GM12878 (cell line): ENCODE measurements around the gene CLDN5.

Source experiments
- ATF7 ChIP-seq: fragments of 450-650 bp; IDR thresholded peaks from 2 replicates; pipeline ENCODE4 v1.6.1; 2016; ENCODE audit warnings: low read depth, mild to moderate bottlenecking
- CREB1 ChIP-seq: IDR thresholded peaks from 2 replicates; pipeline ENCODE4 v1.6.1; 2012; ENCODE audit warnings: low read depth, mild to moderate bottlenecking, inconsistent platforms
- CTCF ChIP-seq, 3 experiments: IDR thresholded peaks in 2 of 3; conservative IDR thresholded peaks in 1 of 3; 2 replicates each; pipeline ENCODE4 v1.5.1; 2011; ENCODE audit warnings: low read depth in 3 of 3, low read length in 3 of 3, mild to moderate bottlenecking in 3 of 3, control low read depth in 2 of 3, moderate library complexity in 2 of 3, inconsistent platforms in 1 of 3, mixed read lengths in 1 of 3; ENCODE audit not compliant: control insufficient read depth in 2 of 3, insufficient read depth in 1 of 3; ENCODE audit errors: extremely low read depth in 1 of 3
- ELK1 ChIP-seq: IDR thresholded peaks from 2 replicates; pipeline ENCODE4 v1.6.1; 2012; ENCODE audit warnings: low read depth, low read length, improper control_type of control experiment
- EP300 ChIP-seq, 2 experiments: fragments of 150-350 bp in 1 of 2; IDR thresholded peaks; 2 replicates each; pipeline ENCODE4 v1.6.1; 2011 to 2012; ENCODE audit warnings: low read depth in 2 of 2, low read length in 2 of 2, borderline replicate concordance in 1 of 2, improper control_type of control experiment in 1 of 2, inconsistent platforms in 1 of 2; ENCODE audit not compliant: control insufficient read depth in 1 of 2
- EZH2 ChIP-seq: IDR thresholded peaks from 2 replicates; pipeline ENCODE4 v1.6.1; 2012; ENCODE audit warnings: low read depth, mild to moderate bottlenecking, control low read depth, inconsistent platforms, low read length, borderline replicate concordance; ENCODE audit not compliant: control insufficient read depth
- HCFC1 ChIP-seq: fragments of 150-350 bp; IDR thresholded peaks from 2 replicates; pipeline ENCODE4 v1.6.1; 2014; ENCODE audit warnings: low read length
- KDM1A ChIP-seq: fragments of 200-600 bp; sonication (generic); IDR thresholded peaks from 2 replicates; pipeline ENCODE4 v1.6.1; 2016; ENCODE audit warnings: borderline replicate concordance
- MLLT1 ChIP-seq: fragments of 450-650 bp; IDR thresholded peaks from 2 replicates; pipeline ENCODE4 v1.6.1; 2016; ENCODE audit warnings: mild to moderate bottlenecking
- POLR2A ChIP-seq: IDR thresholded peaks from 2 replicates; pipeline ENCODE4 v1.6.1; 2011; ENCODE audit warnings: low read depth, mild to moderate bottlenecking, low read length
- SPI1 ChIP-seq: IDR thresholded peaks from 2 replicates; pipeline ENCODE4 v1.6.1; 2011; ENCODE audit warnings: low read depth, mild to moderate bottlenecking, low read length, moderate library complexity, borderline replicate concordance; ENCODE audit not compliant: insufficient read depth
- ZZZ3 ChIP-seq: IDR thresholded peaks from 2 replicates; pipeline ENCODE4 v1.6.1; 2011; ENCODE audit warnings: low read depth; ENCODE audit not compliant: control insufficient read depth, insufficient read length

GRCh38 chr22:19543970-19544708 lies 19.9 kb upstream of the CLDN5 start:
- TF ChIP-seq CTCF (IDR thresholded peaks at IDR 0.05 in 2 of 3, conservative IDR thresholded peaks at IDR 0.05 in 1 of 3; ENCODE audit: control insufficient read depth in 2 of 3, extremely low read depth in 1 of 3, insufficient read depth in 1 of 3, low read depth in 3 of 3, low read length in 3 of 3) = no peak
- no peak for TF ChIP-seq EZH2
- no peak for TF ChIP-seq SPI1
- no peak for TF ChIP-seq HCFC1
- TF ChIP-seq ZZZ3 = no peak
- TF ChIP-seq KDM1A = no peak
- no peak for TF ChIP-seq POLR2A
- TF ChIP-seq CREB1 = no peak
- no peak for TF ChIP-seq ELK1
- TF ChIP-seq ATF7 = no peak
- TF ChIP-seq EP300 (IDR thresholded peaks at IDR 0.05; ENCODE audit: borderline replicate concordance in 1 of 2, control insufficient read depth in 1 of 2, low read depth in 2 of 2, low read length in 2 of 2) = no peak
- TF ChIP-seq MLLT1 = no peak
